ENCODE measurements around the gene STARD10. TPM values are rescaled to one million over a fixed set of nuclear protein-coding genes. Genes with fewer than 3 reads are reported as not detected.

The STARD10 gene
- total RNA-seq, 2 donors from 2014 or later: 122 to 209 TPM

DNA sequence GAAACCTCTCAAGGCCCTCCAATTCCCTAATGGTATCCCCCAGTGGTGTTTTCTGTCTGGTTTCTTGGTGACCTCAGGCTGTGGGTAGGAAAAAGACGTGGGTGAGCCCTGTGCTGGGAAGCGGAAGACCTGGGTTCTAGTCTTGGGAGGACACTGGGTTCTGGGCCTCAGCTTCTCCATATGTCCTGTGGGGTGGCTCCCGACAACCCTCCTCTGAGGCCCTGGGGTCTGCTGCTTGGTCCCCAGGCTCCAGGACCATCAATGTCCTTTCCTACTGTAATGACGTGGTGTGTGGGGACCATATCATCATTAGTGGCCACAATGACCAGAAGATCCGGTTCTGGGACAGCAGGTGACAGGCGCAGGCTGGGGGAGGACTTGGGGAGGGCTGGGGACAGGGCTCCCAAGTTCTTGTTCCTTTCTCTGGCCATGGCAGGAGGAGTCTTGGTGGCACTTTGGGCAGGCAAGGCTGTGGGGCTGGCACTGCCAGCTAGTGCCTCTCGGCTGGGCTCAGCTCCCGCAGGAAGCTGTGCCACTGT is 33.2 kb upstream of the STARD10 start:
- DNase-seq (no peak), ATAC-seq (no peak)
- intact Hi-C loops (cut with DNase I): no loop called here
- WGBS, 2 donors: 85 to 94% methylated on average over 4 to 8 of the region's 8 CpGs
- H3K36me3 ChIP-seq (replicated peaks in 1 of 2; ENCODE audit: insufficient read depth in 1 of 2, low read depth in 2 of 2): no peaks in the 10 kb centered on the region
- H3K27me3 ChIP-seq: no peaks in the 10 kb centered on the region
- H3K4me3 ChIP-seq: no peak overlapping the region
- H3K27ac ChIP-seq: peak overlapping the region in 1 of 4 donors; percentile 24
- H3K9me3 ChIP-seq: no peaks in the 10 kb centered on the region
- H3K4me1 ChIP-seq: peaks cover 13% of the 10 kb centered on the region
- TF ChIP-seq POLR2A (IDR thresholded peaks at IDR 0.05): no peak
- TF ChIP-seq, protein P1, sequence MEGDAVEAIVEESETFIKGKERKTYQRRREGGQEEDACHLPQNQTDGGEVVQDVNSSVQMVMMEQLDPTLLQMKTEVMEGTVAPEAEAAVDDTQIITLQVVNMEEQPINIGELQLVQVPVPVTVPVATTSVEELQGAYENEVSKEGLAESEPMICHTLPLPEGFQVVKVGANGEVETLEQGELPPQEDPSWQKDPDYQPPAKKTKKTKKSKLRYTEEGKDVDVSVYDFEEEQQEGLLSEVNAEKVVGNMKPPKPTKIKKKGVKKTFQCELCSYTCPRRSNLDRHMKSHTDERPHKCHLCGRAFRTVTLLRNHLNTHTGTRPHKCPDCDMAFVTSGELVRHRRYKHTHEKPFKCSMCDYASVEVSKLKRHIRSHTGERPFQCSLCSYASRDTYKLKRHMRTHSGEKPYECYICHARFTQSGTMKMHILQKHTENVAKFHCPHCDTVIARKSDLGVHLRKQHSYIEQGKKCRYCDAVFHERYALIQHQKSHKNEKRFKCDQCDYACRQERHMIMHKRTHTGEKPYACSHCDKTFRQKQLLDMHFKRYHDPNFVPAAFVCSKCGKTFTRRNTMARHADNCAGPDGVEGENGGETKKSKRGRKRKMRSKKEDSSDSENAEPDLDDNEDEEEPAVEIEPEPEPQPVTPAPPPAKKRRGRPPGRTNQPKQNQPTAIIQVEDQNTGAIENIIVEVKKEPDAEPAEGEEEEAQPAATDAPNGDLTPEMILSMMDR (IDR thresholded peaks at IDR 0.05): no peak

DNA sequence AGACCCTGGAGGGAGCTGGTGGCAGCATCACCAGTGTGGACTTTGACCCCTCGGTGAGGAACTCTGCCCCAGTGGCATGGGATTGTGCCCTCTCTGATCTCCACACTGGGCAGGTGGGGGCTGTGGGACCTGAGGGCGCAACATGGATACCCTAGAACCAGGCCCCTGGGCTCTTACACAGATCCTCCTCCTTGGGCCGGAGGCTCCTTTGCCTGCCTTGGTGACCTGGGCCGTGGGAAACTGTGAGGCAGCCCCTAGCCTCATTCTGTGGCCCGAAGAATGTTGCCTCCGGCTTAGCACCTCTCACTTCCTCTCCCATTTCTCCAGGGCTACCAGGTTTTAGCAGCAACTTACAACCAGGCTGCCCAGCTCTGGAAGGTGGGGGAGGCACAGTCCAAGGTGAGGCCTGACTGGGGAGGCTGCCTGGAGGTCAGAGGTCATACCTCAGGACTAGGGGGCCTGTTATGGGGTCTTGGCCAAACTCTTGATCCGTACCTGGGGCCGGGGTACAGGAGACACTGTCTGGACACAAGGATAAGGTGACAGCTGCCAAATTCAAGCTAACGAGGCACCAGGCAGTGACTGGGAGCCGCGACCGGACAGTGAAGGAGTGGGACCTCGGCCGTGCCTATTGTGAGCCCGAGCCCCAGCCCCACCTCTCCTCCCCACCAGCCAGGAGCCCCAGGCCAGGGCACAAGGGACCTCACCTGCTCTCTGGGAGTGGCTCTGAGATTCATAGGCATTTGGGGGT is 32.5 kb upstream of the STARD10 start:
- DNase-seq: peak in 1 of 4 donors; percentile 18
- ATAC-seq: no peak
- H3K4me1 ChIP-seq: peaks cover 13% of the 10 kb centered on the region
- intact Hi-C loops (cut with DNase I): no loop called here
- no peak for TF ChIP-seq POLR2A (IDR thresholded peaks at IDR 0.05)
- TF ChIP-seq, protein P1 (IDR thresholded peaks at IDR 0.05): no peak
- no peaks in the 10 kb centered on the region for H3K27me3 ChIP-seq
- no peaks in the 10 kb centered on the region for H3K36me3 ChIP-seq (replicated peaks in 1 of 2; ENCODE audit: insufficient read depth in 1 of 2, low read depth in 2 of 2)
- 89% methylated on average over 7 to 15 of the region's 15 CpGs for WGBS, 2 donors
- H3K4me3 ChIP-seq: no peak overlapping the region
- H3K27ac ChIP-seq: no peak overlapping the region
- H3K9me3 ChIP-seq: no peaks in the 10 kb centered on the region

DNA sequence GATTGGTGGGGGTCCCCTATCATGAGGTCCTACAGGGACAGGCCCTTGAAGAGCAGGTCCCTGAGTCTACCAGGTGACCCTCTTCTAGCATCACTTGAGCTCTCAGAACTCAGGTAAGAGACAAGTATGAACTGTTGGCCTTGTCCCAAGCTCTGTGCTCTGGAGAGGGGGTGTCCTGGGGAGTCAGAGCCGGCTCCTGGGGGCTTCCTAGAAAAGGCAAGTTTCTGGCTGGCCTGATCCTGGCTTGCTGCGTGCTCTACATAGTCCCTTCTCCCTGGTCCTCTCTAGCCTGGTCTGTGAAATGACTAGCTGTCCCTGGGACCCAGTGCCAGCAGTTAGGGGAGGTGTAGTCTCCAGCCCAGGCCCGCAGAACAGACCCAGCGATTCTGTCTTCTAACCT is 31.8 kb upstream of the STARD10 start:
- ATAC-seq (no peak), DNase-seq (no peak)
- H3K27ac ChIP-seq: no peak overlapping the region
- no peak for TF ChIP-seq POLR2A (IDR thresholded peaks at IDR 0.05)
- WGBS, 2 donors: 83 to 89% methylated on average over 2 to 4 of the region's 4 CpGs
- intact Hi-C loops (cut with DNase I): no loop called here
- no peaks in the 10 kb centered on the region for H3K27me3 ChIP-seq
- H3K36me3 ChIP-seq (replicated peaks in 1 of 2; ENCODE audit: insufficient read depth in 1 of 2, low read depth in 2 of 2): no peaks in the 10 kb centered on the region
- H3K4me3 ChIP-seq: no peak overlapping the region
- peaks cover 17% of the 10 kb centered on the region for H3K4me1 ChIP-seq
- no peaks in the 10 kb centered on the region for H3K9me3 ChIP-seq

DNA sequence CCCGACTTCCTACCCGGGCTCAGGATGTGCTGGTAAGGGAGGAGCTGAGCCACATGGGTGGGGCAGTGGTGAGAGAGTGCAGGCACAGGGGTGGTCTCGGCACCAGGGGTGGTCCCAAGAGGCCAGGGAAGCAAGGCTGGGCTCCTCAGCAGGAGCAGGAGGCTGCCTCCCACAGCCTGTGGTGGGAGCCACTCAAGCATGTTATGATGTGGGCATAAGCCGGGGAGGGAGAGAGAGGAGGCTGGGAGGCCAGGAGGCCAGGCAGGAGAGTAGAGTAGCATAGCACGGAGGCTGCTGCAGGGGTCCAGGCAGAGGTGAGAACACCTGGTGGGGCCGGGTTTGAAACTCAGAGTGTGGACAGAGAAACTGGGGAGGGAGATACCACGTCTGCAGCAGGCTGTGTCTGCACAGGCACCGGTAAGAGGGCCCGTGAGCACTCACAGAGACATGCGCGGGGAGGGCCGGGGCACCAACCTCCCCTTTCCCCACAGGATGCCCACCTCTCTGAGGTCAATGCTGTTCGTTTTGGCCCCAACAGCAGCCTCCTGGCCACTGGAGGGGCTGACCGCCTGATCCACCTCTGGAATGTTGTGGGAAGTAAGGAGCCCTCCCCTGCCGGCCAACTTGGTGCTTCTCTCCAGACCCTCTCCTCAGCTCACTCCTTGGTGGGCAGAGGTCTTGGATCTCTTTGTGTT is 31.1 kb upstream of the STARD10 start:
- DNase-seq (no peak), ATAC-seq (no peak)
- H3K27me3 ChIP-seq: no peaks in the 10 kb centered on the region
- intact Hi-C loops (cut with DNase I): no loop called here
- no peak overlapping the region for H3K27ac ChIP-seq
- WGBS, 2 donors: 72 to 73% methylated on average over 9 to 15 of the region's 15 CpGs
- TF ChIP-seq POLR2A (IDR thresholded peaks at IDR 0.05): no peak
- TF ChIP-seq, protein P1 (IDR thresholded peaks at IDR 0.05): no peak
- H3K36me3 ChIP-seq (replicated peaks in 1 of 2; ENCODE audit: insufficient read depth in 1 of 2, low read depth in 2 of 2): no peaks in the 10 kb centered on the region
- no peak overlapping the region for H3K4me3 ChIP-seq
- peaks cover 17% of the 10 kb centered on the region for H3K4me1 ChIP-seq
- no peaks in the 10 kb centered on the region for H3K9me3 ChIP-seq

DNA sequence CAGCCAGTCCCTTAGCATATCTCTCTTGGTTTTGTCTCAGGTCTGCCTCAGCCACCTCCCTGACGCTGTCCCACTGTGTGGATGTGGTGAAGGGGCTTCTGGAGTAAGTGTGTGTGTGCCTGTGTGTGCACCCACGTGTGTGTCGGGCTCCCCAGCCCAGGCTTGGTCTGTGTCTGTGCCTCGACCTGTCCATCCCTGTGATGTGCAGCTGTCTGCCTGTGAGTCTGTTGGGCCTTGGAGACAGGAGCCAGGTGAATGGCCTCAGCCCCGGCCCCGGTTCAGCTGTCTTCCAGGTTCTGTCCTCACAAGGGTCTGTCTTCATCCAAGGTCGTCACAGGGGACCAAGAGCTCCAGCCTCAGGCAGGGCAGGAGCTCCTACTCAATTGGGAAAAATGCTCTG is 30.2 kb upstream of the STARD10 start:
- intact Hi-C loops (cut with DNase I): no loop called here
- Histone ChIP-seq H3K36me3 (replicated peaks in 1 of 2; ENCODE audit: insufficient read depth in 1 of 2, low read depth in 2 of 2) (no peaks in the 10 kb centered on the region), H3K4me1 (peaks cover 17% of the 10 kb centered on the region), H3K27ac (no peak overlapping the region), H3K27me3 (no peaks in the 10 kb centered on the region), H3K4me3 (no peak overlapping the region), H3K9me3 (no peaks in the 10 kb centered on the region)
- TF ChIP-seq, protein P1 (IDR thresholded peaks at IDR 0.05): no peak
- TF ChIP-seq POLR2A (IDR thresholded peaks at IDR 0.05): no peak
- no peak for ATAC-seq
- 56 to 68% methylated on average over 4 to 7 of the region's 7 CpGs for WGBS, 2 donors
- no peak for DNase-seq
